Thymus (tissue), 14 donors: ENCODE measurements around the gene RELA. TPM values are rescaled to one million over a fixed set of nuclear protein-coding genes. Genes with fewer than 3 reads are reported as not detected.
"Not testable (repeated sequence)": the region's sequence is repeated elsewhere in the genome, so short reads cannot be mapped to it uniquely, and the experiment has no call there.

ENCODE experiments used
- DNase-seq, 9 donors: peaks; one replicate each; pipeline ENCODE4 v3.0.0-alpha.2; 2013; ENCODE audit warnings: low spot score in 9 of 9, low read depth in 6 of 9, missing footprints in 1 of 9
- H3K27ac ChIP-seq, 2 donors: one replicate each; pipeline ENCODE4 v1.5.1; 2013; ENCODE audit warnings: control low read depth in 1 of 2, low read depth in 1 of 2, low read length in 1 of 2, mild to moderate bottlenecking in 1 of 2, moderate library complexity in 1 of 2
- H3K27me3 ChIP-seq, 2 donors: one replicate each; pipeline ENCODE4 v1.5.1; 2013; ENCODE audit warnings: low read length in 1 of 2; ENCODE audit not compliant: control insufficient read depth in 2 of 2, insufficient read depth in 1 of 2
- H3K36me3 ChIP-seq, 2 donors: one replicate each; pipeline ENCODE4 v1.5.1; 2013; ENCODE audit warnings: low read length in 1 of 2, mild to moderate bottlenecking in 1 of 2, moderate library complexity in 1 of 2; ENCODE audit not compliant: control insufficient read depth in 2 of 2, insufficient read depth in 2 of 2
- H3K4me1 ChIP-seq, 2 donors: one replicate each; pipeline ENCODE4 v1.5.1; 2013; ENCODE audit warnings: low read length in 2 of 2; ENCODE audit not compliant: control insufficient read depth in 2 of 2, insufficient read depth in 2 of 2
- H3K4me3 ChIP-seq, 2 donors: one replicate each; pipeline ENCODE4 v1.5.1; 2013; ENCODE audit warnings: low read length in 2 of 2, control low read depth in 1 of 2, mild to moderate bottlenecking in 1 of 2
- H3K9me3 ChIP-seq, 2 donors: one replicate each; pipeline ENCODE4 v1.5.1; 2013; ENCODE audit warnings: low read length in 1 of 2, mild to moderate bottlenecking in 1 of 2; ENCODE audit not compliant: control insufficient read depth in 2 of 2, insufficient read depth in 1 of 2
- WGBS: extraction: QIAGEN DNeasy Blood & Tissue Kit; methylation state at CpG from one replicate; pipeline ENCODE4 v1.1.7; 2013; 5-methylcytosine and 5-hydroxymethylcytosine counted together
- long read RNA-seq, 10 donors: transcript quantifications; one replicate each; lab custom pipeline, GENCODE V29; 2026
- polyA plus RNA-seq: library from polyadenylated mRNA; stranded (reverse); fragments of 200-250 nt; gene quantifications from one replicate; pipeline ENCODE4 v1.2.3, GENCODE V29; 2013
- total RNA-seq: library from RNA; stranded (reverse); fragments of 120-200 nt; gene quantifications from one replicate; pipeline ENCODE4 v1.2.4, GENCODE V29; 2013
- donor health status: healthy.

RELA gene
- total RNA-seq (17.1 TPM), polyA plus RNA-seq (41.9 TPM)
- long read RNA-seq, donor 1 = 0 reads
- long read RNA-seq, donor 2 = 0 reads
- long read RNA-seq, donor 3, transcript RELA-202 (11 exons, 2,700 nt) = major isoform, 5 of 34 reads
- long read RNA-seq, donor 3, partial matches to known transcripts = 19 of 34 reads
- long read RNA-seq, donor 3, other reads (novel, unspliced or antisense) = 6 of 34 reads
- long read RNA-seq, donor 4, partial matches to known transcripts = 0 of 5 reads
- long read RNA-seq, donor 4, other reads (novel, unspliced or antisense) = 0 of 5 reads
- long read RNA-seq, donor 5, partial matches to known transcripts = 0 of 8 reads
- long read RNA-seq, donor 5, other reads (novel, unspliced or antisense) = 0 of 8 reads
- long read RNA-seq, donor 6, transcript RELA-202 (11 exons, 2,700 nt) = major isoform, 7 of 9 reads
- long read RNA-seq, donor 6, partial matches to known transcripts = 0 of 9 reads
- long read RNA-seq, donor 6, other reads (novel, unspliced or antisense) = 0 of 9 reads
- long read RNA-seq, donor 7, transcript RELA-202 (11 exons, 2,700 nt) = major isoform, 5 of 8 reads
- long read RNA-seq, donor 7, partial matches to known transcripts = 0 of 8 reads
- long read RNA-seq, donor 7, other reads (novel, unspliced or antisense) = 0 of 8 reads
- long read RNA-seq, donor 8, partial matches to known transcripts = 0 of 4 reads
- long read RNA-seq, donor 8, other reads (novel, unspliced or antisense) = 0 of 4 reads
- long read RNA-seq, donor 9, partial matches to known transcripts = 0 of 4 reads
- long read RNA-seq, donor 9, other reads (novel, unspliced or antisense) = 0 of 4 reads
- long read RNA-seq, donor 10, partial matches to known transcripts = 0 of 5 reads
- long read RNA-seq, donor 10, other reads (novel, unspliced or antisense) = 0 of 5 reads

DNA sequence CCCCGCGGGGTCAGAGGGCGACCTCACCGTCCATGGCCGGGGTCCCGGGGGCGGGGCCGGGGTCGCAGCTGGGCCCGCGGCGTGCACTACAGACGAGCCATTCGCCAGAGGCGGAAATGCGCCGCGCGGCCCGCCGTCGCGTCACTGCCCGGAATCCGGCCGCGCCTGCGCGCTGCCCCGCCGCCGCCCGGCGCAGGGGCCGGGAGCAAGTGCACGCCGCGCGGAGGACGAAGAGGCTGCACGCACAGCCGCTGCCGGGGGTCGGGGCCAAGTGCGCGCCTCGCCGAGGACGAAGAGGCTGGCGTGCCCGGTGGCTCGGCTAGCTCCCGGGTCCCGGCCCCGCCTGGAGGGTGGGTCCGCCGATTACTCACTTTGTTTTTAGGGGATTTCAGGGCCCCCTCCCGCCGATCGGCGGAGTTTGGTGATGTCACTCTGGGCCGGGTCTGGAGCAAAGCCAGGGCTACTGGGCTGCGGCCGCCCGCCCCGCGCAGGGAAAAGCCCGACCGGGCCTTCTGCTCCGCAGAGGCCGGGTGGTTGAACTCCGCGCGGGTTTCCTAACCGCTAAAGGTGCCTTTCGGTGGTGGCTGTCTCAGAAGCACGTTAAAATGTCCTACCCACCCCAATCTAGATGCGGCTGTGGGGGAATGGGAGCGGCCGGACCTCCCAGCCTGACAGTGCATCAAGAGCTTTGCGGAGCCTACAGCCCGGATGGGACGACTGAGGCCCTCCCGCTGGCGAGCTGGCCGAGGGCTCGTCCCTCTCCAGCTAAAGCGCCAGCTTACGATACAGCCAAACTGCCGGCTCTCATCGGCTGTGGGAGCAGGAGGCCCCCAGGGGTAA lies at the start of gene RELA:
TSS of gene RELA (minus strand) at position 118 of the 840 bp plus-strand sequence. CDS start at position 34, 84 bp downstream.
- Histone ChIP-seq H3K36me3 (peaks cover 34 to 36% of the 10 kb centered on the region in 2 donors), H3K27ac (peak within 1 kb of the TSS; percentile 90 to 93), H3K4me3 (peak within 1 kb of the TSS; percentile 93 to 97), H3K4me1 (peaks cover 9 to 22% of the 10 kb centered on the region in 2 donors), H3K27me3 (no peaks in the 10 kb centered on the region), H3K9me3 (no peaks in the 10 kb centered on the region)
- peak in 8 of 9 donors; percentile 62 to 92 (median 81) for DNase-seq
- WGBS = under 1% methylated on average over 91 of the region's 91 CpGs

DNA sequence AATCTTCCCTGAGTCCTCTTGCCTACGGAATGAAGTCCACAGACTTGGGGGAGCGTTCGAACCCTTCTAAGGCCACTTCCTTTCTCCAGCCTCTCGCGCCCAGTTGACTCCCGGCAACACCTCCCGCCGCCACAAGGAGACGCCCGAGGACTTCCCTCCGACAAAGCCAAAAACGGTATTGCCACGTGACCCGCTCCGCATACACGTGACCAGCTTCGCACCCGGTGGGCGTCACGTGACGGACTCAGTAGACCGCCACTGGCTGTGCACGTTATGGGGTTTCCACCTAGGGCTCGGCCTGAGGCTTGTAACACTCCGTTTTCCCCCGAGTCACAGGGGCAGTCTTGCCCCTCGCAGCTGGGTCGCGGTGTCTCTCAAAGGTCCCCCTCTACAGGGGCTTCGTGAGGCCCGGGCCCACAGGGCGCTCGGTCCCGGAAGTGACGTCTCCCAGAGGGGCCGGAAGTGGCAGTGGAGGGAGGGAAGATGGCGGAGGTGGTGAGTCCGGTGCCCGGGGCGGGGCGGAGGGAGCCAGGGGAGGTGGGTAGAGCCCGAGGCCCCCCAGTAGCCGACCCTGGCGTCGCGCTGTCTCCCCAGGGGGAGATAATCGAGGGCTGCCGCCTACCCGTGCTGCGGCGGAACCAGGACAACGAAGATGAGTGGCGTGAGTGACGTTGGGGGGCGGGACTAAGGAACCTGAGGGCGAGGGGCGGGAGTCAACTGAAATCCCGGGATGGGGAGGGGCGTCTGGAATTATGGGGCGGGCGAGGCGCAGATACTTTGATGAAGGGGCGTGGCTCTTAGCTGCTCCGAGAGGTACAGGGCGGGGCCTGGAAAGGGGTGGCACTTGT lies 49.3 kb upstream of the RELA start, which contains the start of gene KAT5:
TSS of gene KAT5 (plus strand) at position 468 of the 848 bp plus-strand sequence. CDS start at position 484, 16 bp downstream.
- Histone ChIP-seq H3K27ac (peak within 1 kb of the TSS; percentile 99 to 100), H3K4me1 (peaks cover 8 to 21% of the 10 kb centered on the region in 2 donors), H3K4me3 (peak within 1 kb of the TSS; percentile 67 to 92), H3K27me3 (no peaks in the 10 kb centered on the region), H3K36me3 (peaks cover 32 to 40% of the 10 kb centered on the region in 2 donors), H3K9me3 (peaks cover 0 to 7% of the 10 kb centered on the region in 2 donors)
- peak; percentile 97 to 100 (median 98) for DNase-seq
- WGBS = under 1% methylated on average over 65 of the region's 65 CpGs

GRCh38 chr11:65710421-65710820 lies 47.7 kb upstream of the RELA start:
- Histone ChIP-seq H3K4me1 (peaks cover 8 to 25% of the 10 kb centered on the region in 2 donors), H3K36me3 (peaks cover 17 to 27% of the 10 kb centered on the region in 2 donors), H3K27me3 (no peaks in the 10 kb centered on the region), H3K27ac (no peak overlapping the region), H3K4me3 (no peak overlapping the region), H3K9me3 (peaks cover 0 to 7% of the 10 kb centered on the region in 2 donors)
- DNase-seq = no peak
- WGBS = 97% methylated on average over 3 of the region's 3 CpGs

DNA sequence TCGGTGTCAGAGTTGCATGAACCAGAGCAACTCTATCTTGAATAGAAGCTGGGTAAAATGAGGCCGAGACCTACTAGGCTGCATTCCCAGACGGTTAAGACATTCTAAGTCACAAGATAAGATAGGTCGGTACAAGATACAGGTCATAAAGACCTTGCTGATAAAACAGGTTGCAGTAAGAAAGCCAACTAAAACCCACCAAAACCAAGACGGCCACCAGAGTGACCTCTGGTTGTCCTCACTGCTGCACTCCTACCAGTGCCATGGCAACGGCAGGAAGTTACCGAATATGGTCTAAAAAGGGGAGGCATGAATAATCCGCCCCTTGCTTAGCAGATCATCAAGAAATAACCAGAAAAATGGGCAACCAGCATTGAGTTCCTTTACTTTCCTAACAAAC lies 46.9 kb upstream of the RELA start:
- Histone ChIP-seq H3K4me1 (peaks cover 8 to 25% of the 10 kb centered on the region in 2 donors), H3K27me3 (no peaks in the 10 kb centered on the region), H3K27ac (no peak overlapping the region), H3K36me3 (peaks cover 9 to 20% of the 10 kb centered on the region in 2 donors), H3K9me3 (peaks cover 0 to 7% of the 10 kb centered on the region in 2 donors), H3K4me3 (no peak overlapping the region)
- 93% methylated on average over 8 of the region's 8 CpGs for WGBS
- DNase-seq = no peak

GRCh38 chr11:65708451-65708850 lies 45.7 kb upstream of the RELA start:
- peaks cover 3 to 8% of the 10 kb centered on the region in 2 donors for H3K36me3 ChIP-seq
- WGBS = 92% methylated on average over 5 of the region's 5 CpGs

GRCh38 chr11:65707002-65707401 lies 44.3 kb upstream of the RELA start:
- not testable (repeated sequence) for H3K36me3 ChIP-seq, DNase-seq, H3K27me3 ChIP-seq, H3K9me3 ChIP-seq, H3K27ac ChIP-seq, H3K4me3 ChIP-seq
- WGBS = 98% methylated on average over 10 of the region's 12 CpGs
- peaks cover 4 to 14% of the 10 kb centered on the region in 2 donors for H3K4me1 ChIP-seq

More at GRCh38 chr11:65708451-65708850, 45.7 kb upstream of the RELA start:
- H3K27ac ChIP-seq = no peak overlapping the region
- no peaks in the 10 kb centered on the region for H3K27me3 ChIP-seq
- H3K4me1 ChIP-seq = peaks cover 8 to 25% of the 10 kb centered on the region in 2 donors
- H3K9me3 ChIP-seq = peaks cover 0 to 7% of the 10 kb centered on the region in 2 donors
- DNase-seq = no peak
- no peak overlapping the region for H3K4me3 ChIP-seq

GRCh38 chr11:65706303-65706763 lies 43.6 kb upstream of the RELA start:
- peak overlapping the region in 1 of 2 donors; percentile 41 for H3K27ac ChIP-seq
- 24% methylated on average over 14 of the region's 14 CpGs for WGBS

More at GRCh38 chr11:65706303-65706763, 43.6 kb upstream of the RELA start:
- H3K36me3 ChIP-seq, H3K9me3 ChIP-seq, H3K27me3 ChIP-seq, H3K4me3 ChIP-seq: not testable (repeated sequence)
- peaks cover 4 to 10% of the 10 kb centered on the region in 2 donors for H3K4me1 ChIP-seq
- DNase-seq = peak in 6 of 9 donors; percentile 29 to 69 (median 32)
